Subcutaneous adipose tissue (tissue), 4 donors: ENCODE data around the gene GBX1. TPM values are rescaled to one million over a fixed set of nuclear protein-coding genes. Genes with fewer than 3 reads are reported as not detected.

Experiments used
- CTCF ChIP-seq: fragments of 450-650 bp; IDR thresholded peaks from one replicate; pipeline ENCODE4 v1.5.1; 2016; ENCODE audit warnings: low read depth, mild to moderate bottlenecking, control low read depth, antibody characterized with exemption, moderate library complexity
- total RNA-seq, 4 donors: library from RNA; depleted of rRNA; stranded (reverse); fragments of >200 nt; gene quantifications; one replicate each; pipeline ENCODE4 v1.1.0, GENCODE V29; 2016

Gene GBX1
- total RNA-seq, 4 donors from 2014 or later, result not detected

GRCh38 chr7:151168787-151169162 is 1.3 kb upstream of the GBX1 start:
- no peak for TF ChIP-seq CTCF

GRCh38 chr7:151168003-151168786 is 701 bp upstream of the GBX1 start:
- no peak for TF ChIP-seq CTCF

GRCh38 chr7:151166629-151167196 is 781 bp downstream of the GBX1 start:
- no peak for TF ChIP-seq CTCF

GRCh38 chr7:151161757-151162156 is 5.7 kb downstream of the GBX1 start:
- no peak for TF ChIP-seq CTCF

GRCh38 chr7:151157645-151158329 is 9.7 kb downstream of the GBX1 start:
- no peak for TF ChIP-seq CTCF

- no peak for TF ChIP-seq CTCF
These were observed 14.6 kb downstream of the GBX1 start for GRCh38 chr7:151152643-151153513.
